H9 (cell line): Measurements from ENCODE around the gene MRM2. TPM values are rescaled to one million over a fixed set of nuclear protein-coding genes. Genes with fewer than 3 reads are reported as not detected.

Source experiments
- DNase-seq: peaks from one replicate; pipeline ENCODE4 v3.0.0-alpha.2; 2017
- H2AFZ ChIP-seq: one replicate; pipeline ENCODE4 v1.6.1; 2013; ENCODE audit warnings: mild to moderate bottlenecking, low read length, control low read depth, moderate library complexity
- H2AK5ac ChIP-seq: 2 replicates; pipeline ENCODE4 v1.6.1; 2013; ENCODE audit warnings: low read length, control low read depth, mixed read lengths; ENCODE audit not compliant: insufficient read length
- H2BK120ac ChIP-seq: one replicate; pipeline ENCODE4 v1.6.1; 2013; ENCODE audit warnings: low read depth, mild to moderate bottlenecking, low read length, control low read depth, inconsistent platforms; ENCODE audit not compliant: poor library complexity, severe bottlenecking
- H2BK12ac ChIP-seq: 2 replicates; pipeline ENCODE4 v1.6.1; 2013; ENCODE audit warnings: low read length, control low read depth, mixed read lengths, low read depth; ENCODE audit not compliant: insufficient read length
- H2BK15ac ChIP-seq: 2 replicates; pipeline ENCODE4 v1.6.1; 2013; ENCODE audit warnings: low read depth, low read length, control low read depth
- H2BK20ac ChIP-seq: one replicate; pipeline ENCODE4 v1.6.1; 2013; ENCODE audit warnings: low read depth, mild to moderate bottlenecking, low read length, control low read depth, inconsistent platforms; ENCODE audit not compliant: poor library complexity, severe bottlenecking
- H2BK5ac ChIP-seq: 2 replicates; pipeline ENCODE4 v1.6.1; 2013; ENCODE audit warnings: low read length, control low read depth, mixed read lengths; ENCODE audit not compliant: insufficient read length
- H3K14ac ChIP-seq: 2 replicates; pipeline ENCODE4 v1.6.1; 2013; ENCODE audit warnings: low read length, control low read depth; ENCODE audit not compliant: insufficient read depth
- H3K18ac ChIP-seq: 2 replicates; pipeline ENCODE4 v1.6.1; 2013; ENCODE audit warnings: low read depth, mild to moderate bottlenecking, mixed read lengths, low read length, control low read depth; ENCODE audit not compliant: insufficient read length
- H3K23ac ChIP-seq: 2 replicates; pipeline ENCODE4 v1.6.1; 2013; ENCODE audit warnings: low read length, control low read depth, mixed read lengths, low read depth; ENCODE audit not compliant: insufficient read length
- H3K23me2 ChIP-seq: 2 replicates; pipeline ENCODE4 v1.6.1; 2013; ENCODE audit warnings: low read depth, mild to moderate bottlenecking, mixed read lengths, low read length, control low read depth; ENCODE audit not compliant: insufficient read length, poor library complexity, severe bottlenecking
- H3K27ac ChIP-seq: 2 replicates; pipeline ENCODE4 v1.5.1; 2013; ENCODE audit warnings: low read length, control low read depth, mixed read lengths, low read depth; ENCODE audit not compliant: insufficient read length
- H3K27me3 ChIP-seq: 2 replicates; pipeline ENCODE4 v1.6.1; 2013; ENCODE audit warnings: low read length, control low read depth, inconsistent platforms; ENCODE audit not compliant: insufficient read depth
- H3K4ac ChIP-seq: 2 replicates; pipeline ENCODE4 v1.6.1; 2013; ENCODE audit warnings: low read depth, mild to moderate bottlenecking, control low read depth, inconsistent platforms, low read length, moderate library complexity
- H3K4me1 ChIP-seq: 2 replicates; pipeline ENCODE4 v1.6.1; 2013; ENCODE audit warnings: low read length, control low read depth, inconsistent platforms; ENCODE audit not compliant: insufficient read depth
- H3K4me2 ChIP-seq: 2 replicates; pipeline ENCODE4 v1.6.1; 2013; ENCODE audit warnings: low read length, control low read depth, mixed read lengths; ENCODE audit not compliant: insufficient read length, insufficient read depth
- H3K56ac ChIP-seq: 2 replicates; pipeline ENCODE4 v1.6.1; 2013; ENCODE audit warnings: low read depth, mild to moderate bottlenecking, mixed read lengths, low read length, control low read depth; ENCODE audit not compliant: insufficient read length
- H3K79me1 ChIP-seq: 2 replicates; pipeline ENCODE4 v1.6.1; 2013; ENCODE audit warnings: low read depth, mild to moderate bottlenecking, moderate library complexity, low read length, control low read depth, inconsistent platforms; ENCODE audit not compliant: insufficient read depth, poor library complexity, severe bottlenecking
- H3K79me2 ChIP-seq: 2 replicates; pipeline ENCODE4 v1.6.1; 2013; ENCODE audit warnings: low read length, control low read depth, inconsistent platforms; ENCODE audit not compliant: insufficient read depth
- H3K9ac ChIP-seq: 2 replicates; pipeline ENCODE4 v1.6.1; 2013; ENCODE audit warnings: low read length, control low read depth, mixed read lengths; ENCODE audit not compliant: insufficient read length; ENCODE audit errors: extremely low read depth
- H3K9me3 ChIP-seq: one replicate; pipeline ENCODE4 v1.6.1; 2013; ENCODE audit warnings: low read depth, low read length, inconsistent platforms; ENCODE audit not compliant: control insufficient read depth
- H3T11ph ChIP-seq: one replicate; pipeline ENCODE4 v1.6.1; 2013; ENCODE audit warnings: mild to moderate bottlenecking, low read length, control low read depth, inconsistent platforms
- H4K20me1 ChIP-seq: one replicate; pipeline ENCODE4 v1.6.1; 2013; ENCODE audit not compliant: control insufficient read depth, insufficient read length, insufficient read depth
- H4K5ac ChIP-seq: 2 replicates; pipeline ENCODE4 v1.6.1; 2013; ENCODE audit warnings: low read depth, mild to moderate bottlenecking, mixed read lengths, low read length, control low read depth; ENCODE audit not compliant: insufficient read length
- H4K8ac ChIP-seq: replicated peaks from 2 replicates; pipeline ENCODE4 v1.6.1; 2013; ENCODE audit warnings: low read length, control low read depth, mixed read lengths, low read depth; ENCODE audit not compliant: insufficient read length
- H4K91ac ChIP-seq: 2 replicates; pipeline ENCODE4 v1.6.1; 2013; ENCODE audit warnings: low read depth, mild to moderate bottlenecking, moderate library complexity, mixed read lengths, low read length, control low read depth; ENCODE audit not compliant: insufficient read length
- H3K27ac Mint-ChIP-seq, 3 experiments: 2 replicates in 2 of 3; 3 replicates in 1 of 3; pipeline ENCODE4 v1.8.0; 2020 to 2021; ENCODE audit warnings: mixed read lengths in 3 of 3, mild to moderate bottlenecking in 1 of 3, moderate library complexity in 1 of 3
- H3K27me3 Mint-ChIP-seq: 2 replicates; pipeline ENCODE4 v1.8.0; 2021; ENCODE audit warnings: low read depth, mild to moderate bottlenecking, moderate library complexity, mixed read lengths
- H3K36me3 Mint-ChIP-seq, 3 experiments: 2 replicates in 2 of 3; 3 replicates in 1 of 3; pipeline ENCODE4 v1.8.0; 2020 to 2021; ENCODE audit warnings: low read depth in 3 of 3, mixed read lengths in 3 of 3; ENCODE audit not compliant: insufficient read depth in 1 of 3
- H3K4me1 Mint-ChIP-seq, 2 experiments: 2 replicates each; pipeline ENCODE4 v1.8.0; 2020; ENCODE audit warnings: mixed read lengths in 2 of 2
- H3K4me3 Mint-ChIP-seq, 2 experiments: 2 replicates in 1 of 2; 3 replicates in 1 of 2; pipeline ENCODE4 v1.8.0; 2020 to 2021; ENCODE audit warnings: mild to moderate bottlenecking in 2 of 2, mixed read lengths in 2 of 2, moderate library complexity in 1 of 2
- H3K9me3 Mint-ChIP-seq, 2 experiments: 2 replicates in 1 of 2; 3 replicates in 1 of 2; pipeline ENCODE4 v1.8.0; 2020; ENCODE audit warnings: mild to moderate bottlenecking in 2 of 2, mixed read lengths in 2 of 2, moderate library complexity in 1 of 2
- WGBS: extraction: QIAGEN DNeasy Blood & Tissue Kit; methylation state at CpG from one replicate; pipeline ENCODE4 v1.1.7; 2013; ENCODE audit warnings: missing lambda C conversion rate, low lambda C conversion rate, mixed read lengths; ENCODE audit not compliant: insufficient read length; ENCODE audit errors: extremely low coverage; 5-methylcytosine and 5-hydroxymethylcytosine counted together
- total RNA-seq: library from RNA; stranded (reverse); gene quantifications from 2 replicates; pipeline ENCODE4 v1.2.1, GENCODE V29; 2021
- TF ChIP-seq, protein P1 (sequence below): fragments of 200-600 bp; sonication (generic); conservative IDR thresholded peaks from 3 replicates; pipeline ENCODE4 v1.8.0; 2021; ENCODE audit warnings: antibody characterized with exemption, mild to moderate bottlenecking

MRM2 gene
- total RNA-seq, 1 experiment from 2014 or later = 59.0 TPM

DNA sequence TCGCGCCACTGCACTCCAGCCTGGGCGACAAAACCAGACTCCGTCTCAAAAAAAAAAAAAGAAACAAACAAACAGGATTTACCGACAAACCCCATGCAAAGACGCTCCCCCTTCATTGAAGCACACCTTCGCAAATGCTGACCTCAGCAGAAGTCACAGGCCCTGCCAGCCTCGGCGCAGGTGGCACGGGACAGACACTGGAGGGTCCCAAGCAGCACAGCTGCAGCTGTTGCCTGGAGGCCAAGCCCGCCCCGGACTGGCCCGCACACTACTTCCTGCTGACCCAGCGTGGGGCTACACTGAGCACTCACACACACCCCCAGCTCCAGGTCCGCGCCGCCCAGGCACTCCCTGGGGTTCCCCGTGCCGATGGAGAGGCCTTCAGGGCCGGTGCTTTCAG lies 41.1 kb upstream of the MRM2 start:
- Histone ChIP-seq H3K79me1 (no peaks in the 10 kb centered on the region), H4K20me1 (no peaks in the 10 kb centered on the region), H3K4me2 (no peak overlapping the region), H2AFZ (no peak overlapping the region), H3K27ac (no peak overlapping the region), H2BK120ac (no peak overlapping the region), H3K27me3 (no peaks in the 10 kb centered on the region), H2BK15ac (no peak overlapping the region), H3K9me3 (no peaks in the 10 kb centered on the region), H3K79me2 (no peaks in the 10 kb centered on the region), H2BK5ac (no peak overlapping the region), H2AK5ac (no peak overlapping the region), H4K8ac (no peak overlapping the region), H3K18ac (no peak overlapping the region), H4K5ac (no peak overlapping the region), H3K4me1 (no peaks in the 10 kb centered on the region), H3T11ph (no peak overlapping the region), H3K23ac (no peak overlapping the region), H3K4ac (no peak overlapping the region), H3K56ac (no peak overlapping the region), H4K91ac (no peak overlapping the region), H3K23me2 (no peaks in the 10 kb centered on the region), H2BK12ac (no peak overlapping the region), H3K14ac (no peak overlapping the region), H2BK20ac (no peak overlapping the region), H3K9ac (no peak overlapping the region)
- TF ChIP-seq, protein P1, sequence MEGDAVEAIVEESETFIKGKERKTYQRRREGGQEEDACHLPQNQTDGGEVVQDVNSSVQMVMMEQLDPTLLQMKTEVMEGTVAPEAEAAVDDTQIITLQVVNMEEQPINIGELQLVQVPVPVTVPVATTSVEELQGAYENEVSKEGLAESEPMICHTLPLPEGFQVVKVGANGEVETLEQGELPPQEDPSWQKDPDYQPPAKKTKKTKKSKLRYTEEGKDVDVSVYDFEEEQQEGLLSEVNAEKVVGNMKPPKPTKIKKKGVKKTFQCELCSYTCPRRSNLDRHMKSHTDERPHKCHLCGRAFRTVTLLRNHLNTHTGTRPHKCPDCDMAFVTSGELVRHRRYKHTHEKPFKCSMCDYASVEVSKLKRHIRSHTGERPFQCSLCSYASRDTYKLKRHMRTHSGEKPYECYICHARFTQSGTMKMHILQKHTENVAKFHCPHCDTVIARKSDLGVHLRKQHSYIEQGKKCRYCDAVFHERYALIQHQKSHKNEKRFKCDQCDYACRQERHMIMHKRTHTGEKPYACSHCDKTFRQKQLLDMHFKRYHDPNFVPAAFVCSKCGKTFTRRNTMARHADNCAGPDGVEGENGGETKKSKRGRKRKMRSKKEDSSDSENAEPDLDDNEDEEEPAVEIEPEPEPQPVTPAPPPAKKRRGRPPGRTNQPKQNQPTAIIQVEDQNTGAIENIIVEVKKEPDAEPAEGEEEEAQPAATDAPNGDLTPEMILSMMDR = no peak
- H3K27me3 Mint-ChIP-seq = no peaks in the 10 kb centered on the region
- no peaks in the 10 kb centered on the region for H3K9me3 Mint-ChIP-seq
- peaks cover 12 to 23% of the 10 kb centered on the region in 2 experiments for H3K4me1 Mint-ChIP-seq
- DNase-seq = no peak
- H3K27ac Mint-ChIP-seq = peak overlapping the region in 2 of 3 experiments; percentile 88 to 91; a peak in 5 of 7 replicates
- no peak overlapping the region for H3K4me3 Mint-ChIP-seq
- H3K36me3 Mint-ChIP-seq = peaks cover 0 to 5% (median 1%) of the 10 kb centered on the region in 3 experiments; a peak in 2 of 7 replicates
- WGBS = no CpG with 5 or more reads among the region's 20 CpGs
